SHP77 treated with DMSO at 0.1 percent for 48 hours (cell line): ENCODE measurements around the gene IDUA.

Source experiments
- DNase-seq: peaks from one replicate; lab custom pipeline; 2025; lab: John Stamatoyannopoulos, UW

The IDUA gene

DNA sequence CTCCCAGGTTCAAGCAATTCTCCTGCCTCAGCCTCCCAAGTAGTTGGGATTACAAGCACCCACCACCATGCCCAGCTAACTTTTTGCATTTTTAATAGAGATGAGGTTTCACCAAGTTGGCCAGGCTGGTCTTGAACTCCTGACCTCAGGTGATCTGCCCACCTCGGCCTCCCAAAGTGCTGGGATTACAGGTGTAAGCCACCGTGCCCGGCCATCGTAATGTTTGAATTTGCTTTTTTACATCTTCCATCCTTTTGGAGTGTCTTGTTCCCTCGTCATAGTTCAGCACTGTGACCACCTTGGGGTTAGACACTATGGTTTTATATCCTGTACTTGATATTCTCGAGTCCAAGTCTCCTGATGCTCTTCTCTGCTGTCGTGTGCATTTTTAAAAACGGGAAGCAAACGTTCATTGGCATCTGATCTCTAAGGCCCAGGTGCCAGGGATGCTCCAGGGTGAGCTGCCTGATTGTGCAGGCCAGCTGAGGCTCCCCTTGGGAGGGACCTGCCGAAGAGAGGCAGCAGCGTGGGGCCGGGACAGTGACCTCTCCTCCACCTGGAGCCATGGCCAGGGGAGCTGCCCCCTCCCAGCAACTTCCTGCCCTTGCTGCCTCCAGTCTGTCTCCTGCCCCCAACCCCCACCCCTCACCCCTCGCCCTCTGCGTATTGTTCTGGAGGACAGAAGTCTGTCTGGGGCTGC lies 30.2 kb upstream of the IDUA start:
- no peak for DNase-seq

DNA sequence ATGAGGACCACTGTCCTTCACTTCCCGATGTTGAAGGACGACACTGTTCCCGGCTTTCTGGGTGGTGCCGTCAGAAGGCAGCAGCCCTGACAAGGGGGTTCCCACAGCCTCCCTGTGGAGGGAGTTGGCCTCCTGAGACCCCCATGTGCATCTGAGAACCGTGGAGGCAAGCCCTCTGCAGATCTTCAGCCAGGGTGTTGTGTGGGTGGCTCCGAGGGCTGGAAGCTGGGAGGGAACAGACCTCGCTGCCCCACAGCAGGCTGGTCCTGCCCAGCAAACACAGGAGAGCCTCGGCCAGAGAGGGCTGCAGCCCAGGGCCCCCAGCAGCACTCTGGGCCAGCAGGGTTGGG lies 29.6 kb upstream of the IDUA start:
- DNase-seq = no peak

DNA sequence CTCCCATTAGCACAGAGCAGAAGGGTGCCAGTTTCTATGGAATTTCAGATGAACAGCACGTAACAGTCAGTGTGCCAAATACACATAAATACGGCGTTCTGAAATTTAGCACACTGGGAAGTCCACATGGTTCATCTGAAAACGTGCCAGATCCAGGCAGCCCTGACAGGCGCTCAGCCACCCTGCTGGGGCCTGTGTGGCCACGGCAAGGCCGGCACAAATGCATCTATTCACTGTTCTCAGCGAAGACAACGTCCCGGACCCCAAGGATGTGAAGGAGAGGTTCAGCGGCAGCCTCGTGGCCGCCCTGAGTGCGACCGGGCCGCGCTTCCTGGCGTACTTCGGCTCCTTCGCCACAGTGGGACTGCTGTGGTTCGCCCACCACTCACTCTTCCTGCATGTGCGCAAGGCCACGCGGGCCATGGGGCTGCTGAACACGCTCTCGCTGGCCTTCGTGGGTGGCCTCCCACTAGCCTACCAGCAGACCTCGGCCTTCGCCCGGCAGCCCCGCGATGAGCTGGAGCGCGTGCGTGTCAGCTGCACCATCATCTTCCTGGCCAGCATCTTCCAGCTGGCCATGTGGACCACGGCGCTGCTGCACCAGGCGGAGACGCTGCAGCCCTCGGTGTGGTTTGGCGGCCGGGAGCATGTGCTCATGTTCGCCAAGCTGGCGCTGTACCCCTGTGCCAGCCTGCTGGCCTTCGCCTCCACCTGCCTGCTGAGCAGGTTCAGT lies 29.1 kb upstream of the IDUA start:
- DNase-seq = no peak

- DNase-seq = no peak
These were observed 28.6 kb upstream of the IDUA start for GRCh38 chr4:958314-958665.

- no peak for DNase-seq
These were observed 28.0 kb upstream of the IDUA start for GRCh38 chr4:958696-959337.

GRCh38 chr4:959338-960139 lies 27.3 kb upstream of the IDUA start:
- DNase-seq = no peak

DNA sequence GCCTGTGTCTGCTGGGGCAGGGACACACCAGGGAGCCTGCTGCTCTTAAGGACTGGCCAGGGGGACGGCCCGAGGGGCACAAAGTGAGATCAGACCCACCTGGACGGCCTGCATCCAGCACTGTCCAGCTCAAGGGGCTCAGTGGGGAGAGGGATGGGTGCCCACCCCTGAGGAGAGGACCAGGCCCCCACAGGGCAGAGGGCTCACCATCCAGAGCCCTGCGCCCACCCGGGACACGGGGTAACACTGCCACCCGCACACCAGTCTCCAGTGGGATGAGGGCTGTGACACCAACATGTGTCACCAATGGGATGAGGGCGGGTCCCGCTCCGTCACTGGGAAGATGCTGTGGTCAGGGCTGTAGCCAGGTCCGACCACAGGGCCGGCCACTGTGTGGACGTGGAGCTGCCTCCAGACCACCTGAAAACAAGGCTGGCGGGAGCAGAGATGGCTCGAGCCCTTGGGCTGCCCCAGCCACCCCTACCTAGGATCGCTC lies 26.7 kb upstream of the IDUA start:
- no peak for DNase-seq

DNA sequence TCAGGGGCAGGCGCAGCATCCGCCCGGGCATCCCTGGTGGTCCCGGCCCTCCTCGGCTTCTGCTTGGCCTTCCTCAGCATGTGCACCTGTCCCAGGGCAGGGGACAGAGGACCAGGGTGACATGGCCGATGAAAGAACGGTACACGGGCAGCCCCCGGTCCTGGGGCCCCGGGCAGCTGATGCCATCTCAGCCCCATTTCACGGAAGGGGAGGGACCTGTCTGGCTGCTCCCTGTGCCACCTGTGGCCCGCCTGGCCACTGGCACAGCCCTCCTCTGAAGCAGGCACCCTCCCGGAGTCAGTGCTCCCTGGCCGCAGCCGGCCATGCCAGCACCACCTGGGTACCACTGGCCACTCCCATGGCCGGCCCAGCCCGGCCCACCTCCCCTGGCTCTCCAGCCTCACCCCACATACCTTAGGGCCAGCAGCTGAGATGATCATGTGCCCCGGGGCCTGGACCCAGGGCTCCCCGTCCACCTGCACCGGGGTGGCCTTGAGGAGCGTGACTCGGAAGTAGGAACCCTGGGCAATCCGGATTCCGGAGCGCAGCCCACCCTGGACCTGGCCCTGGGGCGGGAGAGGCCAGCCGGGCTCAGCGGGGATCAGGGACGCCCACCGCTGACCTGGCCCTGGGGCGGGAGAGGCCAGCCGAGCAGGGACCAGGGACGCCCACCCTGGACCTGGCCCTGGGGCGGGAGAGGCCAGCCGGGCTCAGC lies 26.1 kb upstream of the IDUA start:
- no peak for DNase-seq

DNA sequence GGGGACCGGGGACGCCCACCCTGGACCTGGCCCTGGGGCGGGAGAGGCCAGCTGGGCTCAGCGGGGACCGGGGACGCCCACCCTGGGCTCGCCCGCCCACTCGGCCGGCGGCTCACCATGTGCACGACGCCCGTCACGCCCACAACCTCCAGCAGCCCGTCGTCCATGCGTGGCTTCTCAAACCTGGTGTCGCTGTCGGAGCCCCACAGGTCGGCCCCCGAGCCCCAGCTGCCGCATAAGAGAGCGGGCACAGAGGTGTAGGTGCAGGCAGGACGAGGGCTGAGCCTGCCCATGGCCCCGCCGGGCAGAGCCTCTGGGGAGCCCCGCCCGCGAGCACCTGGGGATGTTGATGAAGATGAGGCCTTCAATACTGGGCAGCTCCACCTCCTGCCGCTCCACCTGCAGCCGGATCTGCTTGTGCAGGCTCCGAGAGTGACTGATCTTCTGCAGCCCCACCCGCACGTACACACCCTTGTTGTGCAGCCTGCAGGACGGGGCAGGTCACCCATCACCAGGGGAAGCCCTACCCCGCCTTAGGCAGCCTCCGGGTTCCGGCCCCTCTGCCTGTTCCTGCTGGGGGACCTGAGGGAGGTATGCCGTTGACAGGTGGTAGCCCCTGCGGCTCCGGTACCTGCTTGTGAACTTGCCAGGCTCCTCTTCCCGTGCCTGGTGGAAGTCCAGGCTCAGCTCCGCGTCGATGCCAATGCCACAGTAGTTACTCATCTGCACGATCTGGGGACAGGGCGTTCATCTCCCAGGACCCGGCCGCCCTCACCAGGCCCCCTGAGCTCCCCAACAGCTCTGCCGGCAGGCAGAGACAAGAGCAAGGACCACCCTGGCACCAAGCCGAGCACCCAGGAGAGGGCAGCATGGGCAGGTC lies 25.3 kb upstream of the IDUA start:
- DNase-seq = no peak

GRCh38 chr4:962231-963208 lies 24.3 kb upstream of the IDUA start:
- no peak for DNase-seq

- DNase-seq = no peak
These were observed 23.3 kb upstream of the IDUA start for GRCh38 chr4:963276-964225.

- DNase-seq = no peak
These were observed 22.4 kb upstream of the IDUA start for GRCh38 chr4:964346-965025.

- DNase-seq = no peak
These were observed 21.6 kb upstream of the IDUA start for GRCh38 chr4:965048-965765.

DNA sequence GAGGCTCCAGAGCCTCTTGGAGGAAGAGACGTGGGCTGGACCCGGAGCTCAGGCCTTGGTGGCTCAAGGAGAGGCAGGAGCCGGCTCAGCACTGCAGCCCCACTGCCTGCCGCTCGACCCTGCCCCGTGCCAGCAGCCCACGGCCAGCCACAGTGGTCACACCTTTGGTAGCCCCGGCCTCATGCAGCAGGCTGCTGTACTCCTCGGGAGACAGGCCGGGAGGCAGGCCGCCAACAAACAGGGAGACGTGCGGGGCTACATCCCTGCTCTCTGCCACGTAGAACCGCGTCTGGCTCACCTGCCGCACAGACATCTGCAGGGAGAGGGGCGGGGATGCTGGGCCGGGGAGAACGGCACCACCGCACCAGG lies 21.1 kb upstream of the IDUA start:
- no peak for DNase-seq

GRCh38 chr4:966266-967112 lies 20.4 kb upstream of the IDUA start:
- DNase-seq = no peak
